SK-N-SH treated with all-trans-retinoic acid at 6 μM for 48 hours (cell line): ENCODE measurements around the gene KRTAP4-3.

ENCODE experiments used
- ARNTL ChIP-seq: fragments of 450-650 bp; formaldehyde crosslinking; IDR thresholded peaks from 2 replicates; pipeline ENCODE4 v1.5.0; 2020; ENCODE audit warnings: low read depth, mild to moderate bottlenecking, moderate library complexity, borderline replicate concordance
- BACH2 ChIP-seq: fragments of 250-450 bp; sonication (Bioruptor Pico); IDR thresholded peaks from 2 replicates; pipeline ENCODE4 v1.9.0; 2021; ENCODE audit warnings: mild to moderate bottlenecking, borderline replicate concordance
- CSDC2 ChIP-seq: fragments of 250-450 bp; sonication (Bioruptor Pico); IDR thresholded peaks from 2 replicates; pipeline ENCODE4 v1.5.0; 2020; ENCODE audit warnings: mild to moderate bottlenecking, moderate library complexity
- ESRRG ChIP-seq: fragments of 250-450 bp; sonication (Bioruptor Pico); IDR thresholded peaks from 2 replicates; pipeline ENCODE4 v1.6.1; 2021; ENCODE audit warnings: mild to moderate bottlenecking
- OSR1 ChIP-seq: fragments of 250-450 bp; sonication (Bioruptor Pico); IDR thresholded peaks from 2 replicates; pipeline ENCODE4 v1.8.0; 2022; ENCODE audit warnings: moderate library complexity, mild to moderate bottlenecking, inconsistent platforms
- PPARA ChIP-seq: fragments of 250-450 bp; sonication (Bioruptor Pico); IDR thresholded peaks from 2 replicates; pipeline ENCODE4 v1.5.0; 2020; ENCODE audit warnings: mild to moderate bottlenecking, borderline replicate concordance
- TOX ChIP-seq: fragments of 250-450 bp; sonication (Bioruptor Pico); IDR thresholded peaks from 2 replicates; pipeline ENCODE4 v1.8.0; 2021; ENCODE audit warnings: mild to moderate bottlenecking, moderate library complexity, borderline replicate concordance
- ZFP30 ChIP-seq: fragments of 450-650 bp; formaldehyde crosslinking; IDR thresholded peaks from 2 replicates; pipeline ENCODE4 v1.5.0; 2022; ENCODE audit warnings: mild to moderate bottlenecking, moderate library complexity
- ZNF565 ChIP-seq: fragments of 450-650 bp; formaldehyde crosslinking; conservative IDR thresholded peaks from 2 replicates; pipeline ENCODE4 v1.5.0; 2020; ENCODE audit warnings: low read depth, mild to moderate bottlenecking, moderate library complexity
- ZNF70 ChIP-seq: fragments of 450-650 bp; formaldehyde crosslinking; IDR thresholded peaks from 2 replicates; pipeline ENCODE4 v1.5.0; 2020; ENCODE audit warnings: mild to moderate bottlenecking, moderate library complexity
- TF ChIP-seq, protein P1 (sequence below): fragments of 250-450 bp; sonication (Bioruptor Pico); IDR thresholded peaks from 2 replicates; pipeline ENCODE4 v1.8.0; 2020; ENCODE audit warnings: mild to moderate bottlenecking, moderate library complexity, borderline replicate concordance
- TF ChIP-seq, protein P2 (sequence below): fragments of 250-450 bp; sonication (Bioruptor Pico); IDR thresholded peaks from 2 replicates; pipeline ENCODE4 v1.8.0; 2021; ENCODE audit warnings: low read depth, mild to moderate bottlenecking, moderate library complexity, borderline replicate concordance

- TF ChIP-seq, protein P1, sequence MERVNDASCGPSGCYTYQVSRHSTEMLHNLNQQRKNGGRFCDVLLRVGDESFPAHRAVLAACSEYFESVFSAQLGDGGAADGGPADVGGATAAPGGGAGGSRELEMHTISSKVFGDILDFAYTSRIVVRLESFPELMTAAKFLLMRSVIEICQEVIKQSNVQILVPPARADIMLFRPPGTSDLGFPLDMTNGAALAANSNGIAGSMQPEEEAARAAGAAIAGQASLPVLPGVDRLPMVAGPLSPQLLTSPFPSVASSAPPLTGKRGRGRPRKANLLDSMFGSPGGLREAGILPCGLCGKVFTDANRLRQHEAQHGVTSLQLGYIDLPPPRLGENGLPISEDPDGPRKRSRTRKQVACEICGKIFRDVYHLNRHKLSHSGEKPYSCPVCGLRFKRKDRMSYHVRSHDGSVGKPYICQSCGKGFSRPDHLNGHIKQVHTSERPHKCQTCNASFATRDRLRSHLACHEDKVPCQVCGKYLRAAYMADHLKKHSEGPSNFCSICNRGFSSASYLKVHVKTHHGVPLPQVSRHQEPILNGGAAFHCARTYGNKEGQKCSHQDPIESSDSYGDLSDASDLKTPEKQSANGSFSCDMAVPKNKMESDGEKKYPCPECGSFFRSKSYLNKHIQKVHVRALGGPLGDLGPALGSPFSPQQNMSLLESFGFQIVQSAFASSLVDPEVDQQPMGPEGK (CRISPR knock-in tag): no peak
- TF ChIP-seq ZNF70 (CRISPR knock-in tag) (no peak), ZFP30 (CRISPR knock-in tag) (no peak), ARNTL (CRISPR knock-in tag) (no peak), OSR1 (CRISPR knock-in tag) (no peak), ZNF565 (CRISPR knock-in tag) (no peak), PPARA (CRISPR knock-in tag) (no peak), BACH2 (CRISPR knock-in tag) (no peak), CSDC2 (CRISPR knock-in tag) (no peak), TOX (CRISPR knock-in tag) (no peak), ESRRG (CRISPR knock-in tag) (no peak)
- TF ChIP-seq, protein P2, sequence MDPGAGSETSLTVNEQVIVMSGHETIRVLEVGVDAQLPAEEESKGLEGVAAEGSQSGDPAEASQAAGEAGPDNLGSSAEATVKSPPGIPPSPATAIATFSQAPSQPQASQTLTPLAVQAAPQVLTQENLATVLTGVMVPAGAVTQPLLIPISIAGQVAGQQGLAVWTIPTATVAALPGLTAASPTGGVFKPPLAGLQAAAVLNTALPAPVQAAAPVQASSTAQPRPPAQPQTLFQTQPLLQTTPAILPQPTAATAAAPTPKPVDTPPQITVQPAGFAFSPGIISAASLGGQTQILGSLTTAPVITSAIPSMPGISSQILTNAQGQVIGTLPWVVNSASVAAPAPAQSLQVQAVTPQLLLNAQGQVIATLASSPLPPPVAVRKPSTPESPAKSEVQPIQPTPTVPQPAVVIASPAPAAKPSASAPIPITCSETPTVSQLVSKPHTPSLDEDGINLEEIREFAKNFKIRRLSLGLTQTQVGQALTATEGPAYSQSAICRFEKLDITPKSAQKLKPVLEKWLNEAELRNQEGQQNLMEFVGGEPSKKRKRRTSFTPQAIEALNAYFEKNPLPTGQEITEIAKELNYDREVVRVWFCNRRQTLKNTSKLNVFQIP (CRISPR knock-in tag): no peak
Measured at GRCh38 chr17:41125064-41125463, 43.0 kb downstream of the KRTAP4-3 start.
